ENCODE measurements around the gene TMEM179B.

DNA sequence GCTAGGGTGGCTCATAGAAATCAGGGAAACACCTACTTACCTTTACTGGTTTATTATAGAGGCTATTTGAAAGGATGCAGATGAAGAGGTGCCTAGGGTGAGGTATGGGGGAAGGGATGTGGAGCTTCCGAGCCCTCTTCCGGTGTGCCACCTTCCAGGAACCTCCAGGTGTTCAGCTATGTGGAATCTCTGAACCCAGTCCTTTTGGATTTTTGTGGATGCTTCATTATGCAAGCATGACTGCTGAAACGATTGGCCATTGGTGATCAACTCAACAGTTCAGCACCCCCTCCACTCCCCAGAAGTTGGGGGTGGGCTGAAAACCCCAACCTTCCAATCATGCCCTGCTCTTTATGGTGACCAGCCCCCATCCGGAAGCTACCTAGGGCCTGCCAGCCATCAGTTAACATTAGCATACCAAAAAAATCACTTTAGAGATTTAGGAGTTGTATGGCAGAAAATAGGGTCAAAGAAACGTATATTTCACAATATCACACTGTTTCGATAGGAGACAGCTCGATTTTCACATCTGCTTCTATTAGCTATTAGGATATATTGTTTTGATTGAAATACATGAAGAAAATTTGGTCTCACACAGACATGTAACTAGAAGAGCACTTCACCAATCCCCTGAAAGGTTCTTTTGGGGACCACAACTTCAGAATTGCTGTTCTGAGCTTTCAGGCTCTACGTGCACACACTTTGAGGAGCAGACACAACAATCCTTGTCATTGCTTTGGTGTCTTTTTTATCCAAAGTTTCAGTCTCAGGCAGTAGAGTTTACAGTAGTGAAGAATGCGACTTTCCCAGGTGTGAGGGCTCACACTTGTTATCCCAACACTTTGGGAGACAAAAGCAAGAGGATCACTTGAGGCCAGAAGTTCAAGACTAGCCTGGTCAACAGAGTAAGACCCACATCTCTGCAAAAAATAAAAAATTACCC, 29.1 kb upstream of the TMEM179B start:
- TF ChIP-seq CTCF (conservative IDR thresholded peaks at IDR 0.05; ENCODE audit: low read depth, low read length) (no peak), NFE2L2 (IDR thresholded peaks at IDR 0.05; ENCODE audit: low read depth, low read length) (no peak), BHLHE40 (IDR thresholded peaks at IDR 0.05; ENCODE audit: low read depth, low read length) (no peak), MAZ (IDR thresholded peaks at IDR 0.05; ENCODE audit: borderline replicate concordance, low read depth, low read length) (no peak), POLR2A (IDR thresholded peaks at IDR 0.05; ENCODE audit: low read depth, low read length) (no peak), USF2 (IDR thresholded peaks at IDR 0.05; ENCODE audit: low read depth, low read length) (no peak)

Data from IMR-90 (cell line).